ENCODE measurements around the gene RABGAP1L.
"Not testable (repeated sequence)": the region's sequence is repeated elsewhere in the genome, so short reads cannot be mapped to it uniquely, and the experiment has no call there.

The RABGAP1L gene

GRCh38 chr1:174169342-174169741 is 10.0 kb downstream of the RABGAP1L start:
- DNase-seq (ENCODE audit: low spot score): no peak
- TF ChIP-seq CTCF (IDR thresholded peaks at IDR 0.05; ENCODE audit: borderline replicate concordance, control extremely low read depth, extremely low read depth, insufficient read depth, missing control alignments): no peak
- in situ Hi-C loops (cut with MboI; ENCODE audit: low sequenced_read_pairs, unreplicated experiment): no loop called here

GRCh38 chr1:174171073-174171472 is 11.8 kb downstream of the RABGAP1L start:
- no peak for TF ChIP-seq CTCF (IDR thresholded peaks at IDR 0.05; ENCODE audit: borderline replicate concordance, control extremely low read depth, extremely low read depth, insufficient read depth, missing control alignments)
- in situ Hi-C loops (cut with MboI; ENCODE audit: low sequenced_read_pairs, unreplicated experiment): no loop called here
- DNase-seq (ENCODE audit: low spot score): no peak

- TF ChIP-seq CTCF (IDR thresholded peaks at IDR 0.05; ENCODE audit: borderline replicate concordance, control extremely low read depth, extremely low read depth, insufficient read depth, missing control alignments): no peak
- no peak for DNase-seq (ENCODE audit: low spot score)
- in situ Hi-C loops (cut with MboI; ENCODE audit: low sequenced_read_pairs, unreplicated experiment): no loop called here
These were observed 15.4 kb downstream of the RABGAP1L start for GRCh38 chr1:174174461-174175329.

- in situ Hi-C loops (cut with MboI; ENCODE audit: low sequenced_read_pairs, unreplicated experiment); DNase-seq (ENCODE audit: low spot score): not testable (repeated sequence)
These were observed 19.1 kb downstream of the RABGAP1L start for GRCh38 chr1:174178459-174178858.

GRCh38 chr1:174189428-174190062 is 30.2 kb downstream of the RABGAP1L start:
- DNase-seq (ENCODE audit: low spot score): no peak
- no peak for TF ChIP-seq CTCF (IDR thresholded peaks at IDR 0.05; ENCODE audit: borderline replicate concordance, control extremely low read depth, extremely low read depth, insufficient read depth, missing control alignments)

GRCh38 chr1:174190691-174191199 is 31.4 kb downstream of the RABGAP1L start:
- in situ Hi-C loops (cut with MboI; ENCODE audit: low sequenced_read_pairs, unreplicated experiment): no loop called here
- no peak for DNase-seq (ENCODE audit: low spot score)
- no peak for TF ChIP-seq CTCF (IDR thresholded peaks at IDR 0.05; ENCODE audit: borderline replicate concordance, control extremely low read depth, extremely low read depth, insufficient read depth, missing control alignments)

More at GRCh38 chr1:174189428-174190062, 30.2 kb downstream of the RABGAP1L start:
- in situ Hi-C loops (cut with MboI; ENCODE audit: low sequenced_read_pairs, unreplicated experiment): no loop called here

GRCh38 chr1:174191349-174191862 is 32.1 kb downstream of the RABGAP1L start:
- TF ChIP-seq CTCF (IDR thresholded peaks at IDR 0.05; ENCODE audit: borderline replicate concordance, control extremely low read depth, extremely low read depth, insufficient read depth, missing control alignments): no peak
- in situ Hi-C loops (cut with MboI; ENCODE audit: low sequenced_read_pairs, unreplicated experiment): no loop called here
- no peak for DNase-seq (ENCODE audit: low spot score)

Data from GM13976 (cell line).